ENCODE results near the gene RARRES1. TPM values are rescaled to one million over a fixed set of nuclear protein-coding genes. Genes with fewer than 3 reads are reported as not detected.

Gene RARRES1, protein sequence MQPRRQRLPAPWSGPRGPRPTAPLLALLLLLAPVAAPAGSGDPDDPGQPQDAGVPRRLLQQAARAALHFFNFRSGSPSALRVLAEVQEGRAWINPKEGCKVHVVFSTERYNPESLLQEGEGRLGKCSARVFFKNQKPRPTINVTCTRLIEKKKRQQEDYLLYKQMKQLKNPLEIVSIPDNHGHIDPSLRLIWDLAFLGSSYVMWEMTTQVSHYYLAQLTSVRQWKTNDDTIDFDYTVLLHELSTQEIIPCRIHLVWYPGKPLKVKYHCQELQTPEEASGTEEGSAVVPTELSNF
- total RNA-seq: 100 to 1,000 TPM in 1 of 2 donors, 10 to 100 TPM in 1; 67.9 to 138 TPM

DNA sequence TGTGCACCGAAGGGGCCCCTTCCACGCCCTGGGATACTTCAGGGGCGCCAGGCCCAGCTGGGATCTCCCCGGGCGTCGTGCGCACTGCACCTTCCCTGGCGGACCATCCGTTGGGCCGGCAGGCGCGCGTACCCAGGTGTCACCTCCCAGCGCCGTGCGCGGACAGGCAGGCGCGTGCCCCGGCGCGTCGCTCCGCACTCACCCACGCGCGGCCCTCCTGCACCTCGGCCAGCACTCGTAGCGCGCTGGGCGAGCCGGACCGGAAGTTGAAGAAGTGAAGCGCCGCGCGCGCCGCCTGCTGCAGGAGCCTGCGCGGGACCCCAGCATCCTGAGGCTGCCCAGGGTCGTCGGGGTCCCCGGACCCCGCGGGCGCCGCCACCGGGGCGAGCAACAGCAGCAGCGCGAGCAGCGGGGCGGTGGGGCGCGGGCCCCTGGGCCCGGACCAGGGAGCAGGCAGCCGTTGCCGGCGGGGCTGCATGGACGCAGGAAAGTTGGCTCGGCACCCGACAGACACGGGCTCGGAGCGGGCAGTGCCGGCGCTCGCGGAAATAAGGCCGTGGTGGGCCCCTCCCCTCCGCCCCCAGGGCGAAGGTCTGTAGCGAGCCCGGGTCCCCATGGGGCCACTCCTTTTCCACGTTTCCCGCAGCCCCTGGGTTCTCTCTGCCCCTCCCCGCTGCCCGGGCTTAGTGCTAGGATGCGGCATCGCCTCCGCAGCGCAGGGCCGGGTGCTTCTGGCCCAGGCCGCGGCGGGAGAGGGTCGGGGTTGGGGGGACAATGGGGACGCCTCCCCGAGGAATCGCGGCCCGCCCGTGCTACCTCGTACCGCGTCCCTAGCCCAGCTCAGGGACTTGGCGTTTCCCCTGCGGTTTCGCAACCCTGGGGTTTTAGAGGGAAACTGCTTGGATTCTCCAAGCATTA lies at the start of gene RARRES1:
TSS of gene RARRES1 (minus strand) at position 520 of the 918 bp plus-strand sequence. CDS start at position 478, 42 bp downstream.
- peak; percentile 61 for DNase-seq (ENCODE audit: low spot score)
- 1% methylated on average over 65 of the region's 101 CpGs for WGBS
- no peaks in the 10 kb centered on the region for H3K36me3 ChIP-seq
- H3K4me3 ChIP-seq: peak within 1 kb of the TSS; percentile 63 to 78
- intact Hi-C loops (cut with DNase I): loop anchor here (5.0 kb wide), 1 partner anchor 40 kb away; no protein-coding TSS in a partner anchor
- H3K4me1 ChIP-seq (replicated peaks): peaks cover 7% of the 10 kb centered on the region
- TF ChIP-seq, protein P1, sequence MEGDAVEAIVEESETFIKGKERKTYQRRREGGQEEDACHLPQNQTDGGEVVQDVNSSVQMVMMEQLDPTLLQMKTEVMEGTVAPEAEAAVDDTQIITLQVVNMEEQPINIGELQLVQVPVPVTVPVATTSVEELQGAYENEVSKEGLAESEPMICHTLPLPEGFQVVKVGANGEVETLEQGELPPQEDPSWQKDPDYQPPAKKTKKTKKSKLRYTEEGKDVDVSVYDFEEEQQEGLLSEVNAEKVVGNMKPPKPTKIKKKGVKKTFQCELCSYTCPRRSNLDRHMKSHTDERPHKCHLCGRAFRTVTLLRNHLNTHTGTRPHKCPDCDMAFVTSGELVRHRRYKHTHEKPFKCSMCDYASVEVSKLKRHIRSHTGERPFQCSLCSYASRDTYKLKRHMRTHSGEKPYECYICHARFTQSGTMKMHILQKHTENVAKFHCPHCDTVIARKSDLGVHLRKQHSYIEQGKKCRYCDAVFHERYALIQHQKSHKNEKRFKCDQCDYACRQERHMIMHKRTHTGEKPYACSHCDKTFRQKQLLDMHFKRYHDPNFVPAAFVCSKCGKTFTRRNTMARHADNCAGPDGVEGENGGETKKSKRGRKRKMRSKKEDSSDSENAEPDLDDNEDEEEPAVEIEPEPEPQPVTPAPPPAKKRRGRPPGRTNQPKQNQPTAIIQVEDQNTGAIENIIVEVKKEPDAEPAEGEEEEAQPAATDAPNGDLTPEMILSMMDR (IDR thresholded peaks at IDR 0.05): peak in 1 of 4 experiments; percentile 10
- peak; percentile 38 for TF ChIP-seq POLR2AphosphoS5 (IDR thresholded peaks at IDR 0.05)
- TF ChIP-seq POLR2A (IDR thresholded peaks at IDR 0.05): peak; percentile 52
- peak within 1 kb of the TSS; percentile 85 to 86 for H3K27ac ChIP-seq
- no peaks in the 10 kb centered on the region for H3K9me3 ChIP-seq
- no peaks in the 10 kb centered on the region for H3K27me3 ChIP-seq (replicated peaks; ENCODE audit: insufficient read depth)

DNA sequence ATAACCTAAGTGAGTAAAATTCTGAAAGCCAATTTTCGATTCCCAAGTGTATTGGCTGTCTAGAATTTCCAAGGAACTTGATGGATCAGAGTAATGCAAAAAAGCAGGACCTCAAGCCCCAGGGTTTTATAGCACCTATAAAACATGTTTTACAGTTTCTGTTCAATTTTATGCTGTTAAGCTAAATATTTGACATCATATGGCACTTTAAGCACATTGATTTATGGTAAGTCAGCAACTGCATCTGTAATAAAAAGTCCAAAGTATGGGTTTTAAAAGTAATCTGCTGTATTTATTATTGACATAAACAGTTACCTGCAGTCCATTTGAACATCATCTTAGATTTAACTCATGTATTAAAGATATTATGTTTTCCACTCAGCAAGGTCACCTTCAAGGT lies 49.6 kb upstream of the RARRES1 start:
- intact Hi-C loops (cut with DNase I): no loop called here
- no peak overlapping the region for H3K4me3 ChIP-seq
- no peaks in the 10 kb centered on the region for H3K4me1 ChIP-seq (replicated peaks)
- no peaks in the 10 kb centered on the region for H3K36me3 ChIP-seq
- H3K9me3 ChIP-seq: no peaks in the 10 kb centered on the region
- no peak overlapping the region for H3K27ac ChIP-seq
- WGBS: 26% methylated on average over 1 of the region's 1 CpG
- TF ChIP-seq, protein P1 (IDR thresholded peaks at IDR 0.05): no peak
- no peak for TF ChIP-seq POLR2AphosphoS5 (IDR thresholded peaks at IDR 0.05)
- TF ChIP-seq POLR2A (IDR thresholded peaks at IDR 0.05): no peak
- DNase-seq (ENCODE audit: low spot score): no peak
- H3K27me3 ChIP-seq (replicated peaks; ENCODE audit: insufficient read depth): no peaks in the 10 kb centered on the region

DNA sequence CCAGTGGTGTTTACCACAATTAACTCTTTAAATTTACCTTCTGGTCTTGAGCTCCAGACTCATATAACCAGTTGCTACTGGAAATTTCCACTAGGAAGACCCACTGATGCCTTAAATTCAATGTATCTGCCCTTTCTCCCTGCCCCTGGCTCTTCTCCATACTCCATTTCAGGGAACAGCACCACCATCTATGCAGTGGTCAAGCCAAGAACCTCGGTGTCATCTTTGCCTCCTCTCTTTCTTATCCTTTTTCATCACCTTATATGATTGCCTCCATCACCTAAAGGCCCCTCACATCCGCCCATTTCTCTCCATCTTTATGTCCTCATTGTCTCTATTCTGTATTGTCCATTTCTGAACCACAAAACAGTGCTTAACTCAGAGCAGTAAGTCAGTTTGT lies 48.9 kb upstream of the RARRES1 start:
- no peak for DNase-seq (ENCODE audit: low spot score)
- TF ChIP-seq POLR2AphosphoS5 (IDR thresholded peaks at IDR 0.05) (no peak), POLR2A (IDR thresholded peaks at IDR 0.05) (no peak)
- TF ChIP-seq, protein P1 (IDR thresholded peaks at IDR 0.05): no peak
- Histone ChIP-seq H3K4me1 (replicated peaks) (no peaks in the 10 kb centered on the region), H3K4me3 (no peak overlapping the region), H3K27ac (no peak overlapping the region), H3K9me3 (no peaks in the 10 kb centered on the region), H3K36me3 (no peaks in the 10 kb centered on the region), H3K27me3 (replicated peaks; ENCODE audit: insufficient read depth) (no peaks in the 10 kb centered on the region)
- WGBS: 95% methylated on average over 2 of the region's 2 CpGs
- intact Hi-C loops (cut with DNase I): no loop called here

DNA sequence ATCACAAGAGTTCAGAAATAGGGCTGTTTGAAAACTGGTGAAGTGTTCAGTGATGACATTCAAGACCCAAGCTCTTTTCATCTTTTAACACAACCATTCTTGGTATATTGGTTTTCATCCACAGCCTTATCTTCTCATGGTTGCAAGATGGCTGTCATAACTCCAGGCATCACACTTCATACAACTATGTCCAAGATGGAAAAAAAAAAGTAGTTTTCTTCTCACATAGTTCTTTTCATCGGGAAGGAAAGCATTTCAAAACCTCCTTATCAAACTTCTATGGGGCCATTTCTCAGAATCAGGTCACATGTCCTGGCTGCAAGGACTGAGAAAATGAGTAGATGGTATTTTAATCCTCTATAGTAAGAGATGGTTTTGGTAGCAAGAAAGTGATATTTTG lies 48.5 kb upstream of the RARRES1 start:
- intact Hi-C loops (cut with DNase I): no loop called here
- 81% methylated on average over 1 of the region's 1 CpG for whole genome bisulfite sequencing
- no peaks in the 10 kb centered on the region for H3K9me3 ChIP-seq
- no peak for DNase-seq (ENCODE audit: low spot score)
- no peak overlapping the region for H3K27ac ChIP-seq
- H3K4me3 ChIP-seq: no peak overlapping the region
- TF ChIP-seq POLR2AphosphoS5 (IDR thresholded peaks at IDR 0.05) (no peak), POLR2A (IDR thresholded peaks at IDR 0.05) (no peak)
- TF ChIP-seq, protein P1 (IDR thresholded peaks at IDR 0.05): no peak
- no peaks in the 10 kb centered on the region for H3K36me3 ChIP-seq
- no peaks in the 10 kb centered on the region for H3K4me1 ChIP-seq (replicated peaks)
- H3K27me3 ChIP-seq (replicated peaks; ENCODE audit: insufficient read depth): no peaks in the 10 kb centered on the region

All from prostate gland (tissue), 2 donors.